K562 (cell line): Measurements from ENCODE around the gene SERPINH1.

ENCODE experiments used
- CBX5 ChIP-seq: IDR thresholded peaks from 2 replicates; pipeline ENCODE4 v1.6.1; 2014; ENCODE audit warnings: low read depth, borderline replicate concordance
- HBP1 ChIP-seq: fragments of 450-650 bp; formaldehyde crosslinking; IDR thresholded peaks from 2 replicates; pipeline ENCODE4 v1.4.0; 2022; ENCODE audit warnings: missing genetic modification characterization
- IFI16 ChIP-seq: fragments of 250-450 bp; sonication (Bioruptor Pico); IDR thresholded peaks from 2 replicates; pipeline ENCODE4 v2.1.2; 2022; ENCODE audit warnings: mild to moderate bottlenecking, inconsistent platforms
- MTA3 ChIP-seq: fragments of 450-650 bp; formaldehyde crosslinking; IDR thresholded peaks from 2 replicates; pipeline ENCODE4 v1.6.1; 2017; ENCODE audit warnings: mild to moderate bottlenecking, borderline replicate concordance
- POU5F1 ChIP-seq: fragments of 150-350 bp; IDR thresholded peaks from 2 replicates; pipeline ENCODE4 v1.6.1; 2014; ENCODE audit warnings: borderline replicate concordance, low read length, low read depth, mild to moderate bottlenecking; ENCODE audit not compliant: partially characterized antibody
- RNF2 ChIP-seq: sonication (generic); IDR thresholded peaks from 2 replicates; pipeline ENCODE4 v1.6.1; 2016
- TF ChIP-seq, protein P1 (sequence below): fragments of 250-450 bp; sonication (Bioruptor Pico); IDR thresholded peaks from 2 replicates; pipeline ENCODE4 v1.8.0; 2022; ENCODE audit warnings: inconsistent platforms
- TF ChIP-seq, protein P2 (sequence below), 3 experiments: IDR thresholded peaks in 2 of 3; conservative IDR thresholded peaks in 1 of 3; 2 replicates each; pipeline ENCODE4 v1.5.1; 2011 to 2012; ENCODE audit warnings: low read length in 3 of 3, mild to moderate bottlenecking in 3 of 3, control low read depth in 2 of 3, improper control_type of control experiment in 1 of 3, inconsistent platforms in 1 of 3, low read depth in 1 of 3, mixed read lengths in 1 of 3, moderate library complexity in 1 of 3; ENCODE audit not compliant: insufficient read depth in 2 of 3

- TF ChIP-seq CBX5 (no peak), RNF2 (no peak), MTA3 (no peak), HBP1 (CRISPR knock-in tag) (no peak), IFI16 (CRISPR knock-in tag) (no peak), POU5F1 (no peak)
- TF ChIP-seq, protein P1, sequence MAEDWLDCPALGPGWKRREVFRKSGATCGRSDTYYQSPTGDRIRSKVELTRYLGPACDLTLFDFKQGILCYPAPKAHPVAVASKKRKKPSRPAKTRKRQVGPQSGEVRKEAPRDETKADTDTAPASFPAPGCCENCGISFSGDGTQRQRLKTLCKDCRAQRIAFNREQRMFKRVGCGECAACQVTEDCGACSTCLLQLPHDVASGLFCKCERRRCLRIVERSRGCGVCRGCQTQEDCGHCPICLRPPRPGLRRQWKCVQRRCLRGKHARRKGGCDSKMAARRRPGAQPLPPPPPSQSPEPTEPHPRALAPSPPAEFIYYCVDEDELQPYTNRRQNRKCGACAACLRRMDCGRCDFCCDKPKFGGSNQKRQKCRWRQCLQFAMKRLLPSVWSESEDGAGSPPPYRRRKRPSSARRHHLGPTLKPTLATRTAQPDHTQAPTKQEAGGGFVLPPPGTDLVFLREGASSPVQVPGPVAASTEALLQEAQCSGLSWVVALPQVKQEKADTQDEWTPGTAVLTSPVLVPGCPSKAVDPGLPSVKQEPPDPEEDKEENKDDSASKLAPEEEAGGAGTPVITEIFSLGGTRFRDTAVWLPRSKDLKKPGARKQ (CRISPR knock-in tag) = no peak
- TF ChIP-seq, protein P2, sequence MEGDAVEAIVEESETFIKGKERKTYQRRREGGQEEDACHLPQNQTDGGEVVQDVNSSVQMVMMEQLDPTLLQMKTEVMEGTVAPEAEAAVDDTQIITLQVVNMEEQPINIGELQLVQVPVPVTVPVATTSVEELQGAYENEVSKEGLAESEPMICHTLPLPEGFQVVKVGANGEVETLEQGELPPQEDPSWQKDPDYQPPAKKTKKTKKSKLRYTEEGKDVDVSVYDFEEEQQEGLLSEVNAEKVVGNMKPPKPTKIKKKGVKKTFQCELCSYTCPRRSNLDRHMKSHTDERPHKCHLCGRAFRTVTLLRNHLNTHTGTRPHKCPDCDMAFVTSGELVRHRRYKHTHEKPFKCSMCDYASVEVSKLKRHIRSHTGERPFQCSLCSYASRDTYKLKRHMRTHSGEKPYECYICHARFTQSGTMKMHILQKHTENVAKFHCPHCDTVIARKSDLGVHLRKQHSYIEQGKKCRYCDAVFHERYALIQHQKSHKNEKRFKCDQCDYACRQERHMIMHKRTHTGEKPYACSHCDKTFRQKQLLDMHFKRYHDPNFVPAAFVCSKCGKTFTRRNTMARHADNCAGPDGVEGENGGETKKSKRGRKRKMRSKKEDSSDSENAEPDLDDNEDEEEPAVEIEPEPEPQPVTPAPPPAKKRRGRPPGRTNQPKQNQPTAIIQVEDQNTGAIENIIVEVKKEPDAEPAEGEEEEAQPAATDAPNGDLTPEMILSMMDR (IDR thresholded peaks at IDR 0.05 in 2 of 3, conservative IDR thresholded peaks at IDR 0.05 in 1 of 3; ENCODE audit: insufficient read depth in 2 of 3, low read depth in 1 of 3, low read length in 3 of 3) = no peak
Measured at GRCh38 chr11:75576499-75576918, 14.5 kb downstream of the SERPINH1 start.
